Measurements from ENCODE around the gene SPTLC1.
"Not testable (repeated sequence)": the region's sequence is repeated elsewhere in the genome, so short reads cannot be mapped to it uniquely, and the experiment has no call there.

The SPTLC1 gene, protein sequence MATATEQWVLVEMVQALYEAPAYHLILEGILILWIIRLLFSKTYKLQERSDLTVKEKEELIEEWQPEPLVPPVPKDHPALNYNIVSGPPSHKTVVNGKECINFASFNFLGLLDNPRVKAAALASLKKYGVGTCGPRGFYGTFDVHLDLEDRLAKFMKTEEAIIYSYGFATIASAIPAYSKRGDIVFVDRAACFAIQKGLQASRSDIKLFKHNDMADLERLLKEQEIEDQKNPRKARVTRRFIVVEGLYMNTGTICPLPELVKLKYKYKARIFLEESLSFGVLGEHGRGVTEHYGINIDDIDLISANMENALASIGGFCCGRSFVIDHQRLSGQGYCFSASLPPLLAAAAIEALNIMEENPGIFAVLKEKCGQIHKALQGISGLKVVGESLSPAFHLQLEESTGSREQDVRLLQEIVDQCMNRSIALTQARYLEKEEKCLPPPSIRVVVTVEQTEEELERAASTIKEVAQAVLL

GRCh38 chr9:92115071-92115858 is at the start of gene SPTLC1:
SPTLC1 (minus strand) TSS chr9:92115413; CDS start chr9:92115370, 43 bp downstream.
- DNase-seq (ENCODE audit: low read depth in 2 of 2) = peak; percentile 77 to 78

DNA sequence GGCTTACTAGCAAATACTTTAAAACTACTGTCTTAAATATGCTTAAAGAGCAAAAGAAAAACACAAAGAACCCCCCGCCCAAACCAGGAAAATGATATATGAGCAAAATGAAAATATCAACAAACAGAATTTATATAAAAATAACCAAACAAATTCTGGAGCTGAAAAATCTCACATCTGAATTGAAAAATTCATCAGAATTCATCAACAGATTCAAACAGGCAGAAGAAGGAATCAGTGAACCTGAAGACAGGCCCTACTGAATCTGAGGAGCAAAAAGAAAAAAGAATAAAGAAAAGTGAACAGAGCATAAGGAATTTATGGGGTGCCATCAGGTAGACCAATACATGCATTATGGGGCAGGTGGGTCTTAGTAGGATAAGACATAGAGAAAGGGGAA is 49.8 kb upstream of the SPTLC1 start:
- DNase-seq (ENCODE audit: low read depth in 2 of 2) = no peak

DNA sequence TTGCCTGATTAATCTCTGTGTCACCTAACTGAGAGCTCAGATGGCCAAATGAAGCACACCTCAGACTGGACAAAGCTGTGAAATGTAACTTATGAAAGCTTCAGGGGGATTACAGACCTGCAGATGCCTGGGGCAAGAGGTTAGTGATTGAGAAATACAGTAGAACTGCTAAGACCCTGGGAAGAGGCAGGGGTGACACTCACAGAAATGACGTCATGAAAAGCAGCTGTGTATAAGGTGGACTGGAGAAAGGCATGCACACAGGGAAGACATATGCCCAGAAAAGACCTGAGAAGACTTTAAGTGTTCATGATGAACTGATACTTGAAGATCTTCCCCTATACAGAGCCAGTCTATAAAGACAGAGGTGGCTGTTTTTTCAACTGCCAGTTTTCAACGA is 49.3 kb upstream of the SPTLC1 start:
- no peak for DNase-seq (ENCODE audit: low read depth in 2 of 2)

DNA sequence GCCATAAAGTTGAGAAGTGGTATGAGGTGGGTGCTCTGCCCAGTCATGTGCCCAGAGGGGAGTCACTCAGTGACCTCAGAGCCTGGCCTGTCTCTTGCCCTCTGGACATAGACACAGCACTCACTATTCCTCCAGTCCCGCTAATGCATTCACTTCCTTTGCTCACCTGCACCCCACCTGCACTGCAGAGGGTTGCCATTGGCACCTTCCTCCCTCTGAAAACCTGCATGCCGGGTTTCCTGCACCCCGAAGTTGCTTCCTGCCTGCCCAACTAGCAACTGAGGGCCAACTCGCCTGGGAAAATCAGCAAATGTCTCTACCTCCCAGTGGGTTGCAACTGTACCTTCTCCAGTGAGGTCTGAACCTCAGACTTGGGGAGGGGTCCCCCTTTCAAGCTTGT is 48.1 kb upstream of the SPTLC1 start:
- no peak for DNase-seq (ENCODE audit: low read depth in 2 of 2)

- no peak for DNase-seq (ENCODE audit: low read depth in 2 of 2)
These were observed 45.6 kb upstream of the SPTLC1 start for GRCh38 chr9:92160786-92161185.

- DNase-seq (ENCODE audit: low read depth in 2 of 2) = no peak
These were observed 43.8 kb upstream of the SPTLC1 start for GRCh38 chr9:92159058-92159457.

GRCh38 chr9:92158097-92158601 is 42.9 kb upstream of the SPTLC1 start:
- DNase-seq (ENCODE audit: low read depth in 2 of 2) = no peak

GRCh38 chr9:92155736-92156135 is 40.5 kb upstream of the SPTLC1 start:
- not testable (repeated sequence) for DNase-seq (ENCODE audit: low read depth in 2 of 2)

DNA sequence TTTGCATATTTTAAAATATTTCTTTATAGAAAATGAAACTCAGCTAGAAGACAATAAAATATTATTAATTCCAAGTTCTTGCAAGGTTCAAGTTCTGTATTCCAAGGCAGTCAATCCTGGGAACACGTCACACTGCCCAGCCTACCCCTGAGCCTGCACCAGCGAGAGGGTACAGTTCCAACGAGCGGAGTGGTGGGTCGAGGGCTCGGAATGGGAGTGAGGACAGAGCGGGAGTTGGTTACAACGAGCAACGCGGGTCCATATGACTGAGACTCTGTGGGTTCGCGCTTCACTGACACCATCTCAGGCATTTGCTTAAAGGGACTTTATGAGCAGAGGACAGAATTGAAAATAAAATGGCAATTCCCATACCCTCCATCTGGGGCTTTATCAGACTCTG is 40.0 kb upstream of the SPTLC1 start:
- no peak for DNase-seq (ENCODE audit: low read depth in 2 of 2)

GRCh38 chr9:92153466-92154415 is 38.5 kb upstream of the SPTLC1 start:
- DNase-seq (ENCODE audit: low read depth in 2 of 2) = peak; percentile 45 to 49

- DNase-seq (ENCODE audit: low read depth in 2 of 2) = peak; percentile 18 to 22
These were observed 36.6 kb upstream of the SPTLC1 start for GRCh38 chr9:92151691-92152393.

DNA sequence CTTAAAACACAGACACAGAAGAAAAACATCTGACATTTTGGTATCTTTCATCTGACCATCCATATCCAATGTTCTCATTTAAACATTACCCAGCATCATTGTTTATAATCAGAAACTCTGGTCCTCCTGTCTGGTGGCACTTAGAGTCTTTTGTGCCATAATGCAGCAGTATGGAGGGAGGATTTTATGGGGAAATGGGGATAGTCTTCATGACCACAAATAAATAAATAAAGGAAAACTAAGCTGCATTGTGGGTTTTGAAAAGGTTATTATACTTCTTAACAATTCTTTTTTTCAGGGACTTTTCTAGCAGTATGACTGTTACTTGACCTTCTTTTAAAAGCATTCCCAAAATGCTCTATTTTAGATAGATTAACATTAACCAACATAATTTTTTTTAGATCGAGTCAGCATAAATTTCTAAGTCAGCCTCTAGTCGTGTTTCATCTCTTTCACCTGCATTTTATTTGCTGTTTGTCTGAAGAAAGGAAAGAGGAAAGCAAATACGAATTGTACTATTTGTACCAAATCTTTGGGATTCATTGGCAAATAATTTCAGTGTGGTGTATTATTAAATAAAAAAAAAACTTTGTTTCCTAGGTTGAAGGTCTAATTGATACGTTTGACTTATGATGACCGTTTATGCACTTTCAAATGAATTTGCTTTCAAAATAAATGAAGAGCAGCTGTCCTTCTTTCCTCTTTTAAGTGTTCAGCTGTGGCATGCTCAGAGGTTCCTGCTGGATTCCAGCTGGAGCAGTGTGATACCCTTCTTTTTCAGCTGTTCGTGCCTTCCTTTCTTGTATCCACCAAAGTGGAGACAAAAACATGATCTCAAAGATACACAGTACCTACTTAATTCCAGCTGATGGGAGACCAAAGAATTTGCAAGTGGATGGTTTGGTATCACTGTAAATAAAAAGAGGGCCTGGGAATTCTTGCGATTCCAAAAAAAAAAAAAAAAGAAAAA is 35.6 kb upstream of the SPTLC1 start:
- DNase-seq (ENCODE audit: low read depth in 2 of 2) = not testable (repeated sequence)

GRCh38 chr9:92147852-92148180 is 32.6 kb upstream of the SPTLC1 start:
- no peak for DNase-seq (ENCODE audit: low read depth in 2 of 2)

DNA sequence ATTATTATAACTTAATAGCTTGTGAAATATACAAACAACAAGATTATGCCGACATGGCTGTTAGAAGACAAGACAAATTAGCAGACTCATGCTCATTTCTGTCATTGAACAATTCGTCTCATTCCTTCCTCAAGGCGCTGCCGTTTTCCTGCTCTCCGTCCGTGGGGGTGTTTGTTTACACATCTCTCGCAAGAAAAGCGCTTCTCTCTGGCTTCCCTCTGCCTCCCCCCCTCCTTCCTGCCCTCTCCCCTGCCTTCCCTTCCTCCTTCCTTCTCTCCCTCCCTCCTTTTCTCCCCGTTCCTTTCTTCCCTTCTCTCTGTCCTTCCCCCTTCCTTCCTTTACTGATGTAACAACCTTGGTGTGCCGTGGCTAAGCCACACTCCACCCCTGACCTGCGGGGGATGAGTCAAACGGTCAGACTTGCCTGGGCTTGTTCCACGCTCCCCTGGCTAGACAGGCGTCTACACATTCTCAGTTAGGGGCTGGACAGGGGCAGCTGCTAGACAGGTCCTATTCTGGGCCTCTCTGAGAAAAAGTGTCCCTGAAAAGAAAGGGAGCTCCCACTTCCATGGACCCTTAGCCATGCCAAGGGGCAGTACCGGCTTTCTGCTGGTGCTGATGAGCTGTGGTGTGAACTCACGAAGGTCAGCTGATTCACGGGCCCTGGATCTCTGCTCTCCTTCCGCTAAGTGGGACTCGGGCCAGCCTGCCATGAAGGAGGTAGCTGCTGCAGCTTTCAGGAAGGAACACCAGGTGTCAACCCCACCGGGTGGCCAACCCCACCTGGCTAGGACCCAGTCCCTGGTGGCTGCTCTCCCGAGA is 32.0 kb upstream of the SPTLC1 start:
- DNase-seq (ENCODE audit: low read depth in 2 of 2) = peak; percentile 48 to 49

GRCh38 chr9:92146610-92147009 is 31.4 kb upstream of the SPTLC1 start:
- DNase-seq (ENCODE audit: low read depth in 2 of 2) = no peak

GRCh38 chr9:92145784-92146183 is 30.6 kb upstream of the SPTLC1 start:
- not testable (repeated sequence) for DNase-seq (ENCODE audit: low read depth in 2 of 2)

GRCh38 chr9:92142329-92142728 is 27.1 kb upstream of the SPTLC1 start:
- DNase-seq (ENCODE audit: low read depth in 2 of 2) = no peak

- DNase-seq (ENCODE audit: low read depth in 2 of 2) = no peak
These were observed 26.2 kb upstream of the SPTLC1 start for GRCh38 chr9:92141144-92142129.

Data from fibroblast of skin of left quadriceps (primary cell).